IPS DF 19.7 (cell line): ENCODE measurements around the gene IPO7.

Source experiments
- DNase-seq: peaks from one replicate; pipeline ENCODE4 v3.0.0-alpha.2; 2013; ENCODE audit warnings: low read depth, low spot score

IPO7 gene

GRCh38 chr11:9490376-9490775 lies 105.9 kb downstream of the IPO7 start:
- no peak for DNase-seq

- DNase-seq: no peak
These were observed 109.0 kb downstream of the IPO7 start for GRCh38 chr11:9493492-9493891.

- DNase-seq: no peak
These were observed 109.9 kb downstream of the IPO7 start for GRCh38 chr11:9494316-9494715.

GRCh38 chr11:9495803-9496514 lies 111.5 kb downstream of the IPO7 start:
- DNase-seq: no peak
